HG02973 (cell line): ENCODE results near the gene TSKU.

Experiments
- ATAC-seq: cut with Tn5 transposase; IDR thresholded peaks from one replicate; pipeline ENCODE4 v1.9.1; 2021; ENCODE audit warnings: moderate library complexity; ENCODE audit not compliant: unreplicated experiment

Gene TSKU

DNA sequence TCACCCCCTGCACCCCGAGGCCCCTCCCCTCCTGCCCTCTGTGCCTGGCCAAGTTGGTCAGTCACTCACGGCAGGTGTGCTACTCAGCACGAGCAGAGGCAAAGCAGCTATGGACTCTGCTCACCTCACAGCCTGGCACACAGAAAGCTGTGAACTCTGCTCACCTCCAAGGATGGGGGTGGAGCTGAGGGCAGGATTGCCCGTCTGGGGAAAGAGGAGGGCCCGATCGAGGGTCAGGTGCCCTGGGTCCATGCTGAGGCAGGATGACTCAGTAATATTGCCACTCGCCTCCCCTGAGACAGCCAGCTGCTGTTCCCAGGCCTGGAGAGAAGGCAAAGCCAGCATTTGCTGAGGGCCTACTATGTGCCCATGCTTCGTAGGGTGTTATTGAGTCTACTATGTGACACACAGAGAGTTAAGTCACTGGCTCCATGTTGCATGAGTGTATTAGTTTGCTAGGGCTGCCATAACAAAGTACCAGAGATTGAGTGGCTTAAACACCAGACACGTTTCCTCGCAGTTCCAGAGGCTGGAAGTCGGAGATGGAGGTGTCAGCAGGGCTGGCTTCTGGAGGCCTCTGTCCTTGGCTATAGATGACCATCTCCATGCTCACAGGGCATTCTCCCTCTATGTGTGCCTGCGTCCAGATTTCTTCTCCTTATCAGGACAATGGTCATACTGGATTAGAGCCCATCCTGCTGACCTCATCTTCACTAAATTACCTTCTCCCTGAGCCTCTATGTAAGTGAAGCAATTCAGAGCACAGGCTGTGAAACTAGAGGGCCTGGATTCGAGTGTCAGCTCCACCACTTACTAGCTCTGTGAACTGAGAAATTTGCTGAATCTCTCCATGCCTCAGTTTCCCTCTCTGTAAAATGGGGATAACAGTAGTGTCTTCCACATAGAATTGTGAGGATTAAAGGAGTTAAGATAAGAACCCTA is 13.2 kb upstream of the TSKU start:
- no peak for ATAC-seq

- no peak for ATAC-seq
Measured at GRCh38 chr11:76770642-76771445, 12.3 kb upstream of the TSKU start.

DNA sequence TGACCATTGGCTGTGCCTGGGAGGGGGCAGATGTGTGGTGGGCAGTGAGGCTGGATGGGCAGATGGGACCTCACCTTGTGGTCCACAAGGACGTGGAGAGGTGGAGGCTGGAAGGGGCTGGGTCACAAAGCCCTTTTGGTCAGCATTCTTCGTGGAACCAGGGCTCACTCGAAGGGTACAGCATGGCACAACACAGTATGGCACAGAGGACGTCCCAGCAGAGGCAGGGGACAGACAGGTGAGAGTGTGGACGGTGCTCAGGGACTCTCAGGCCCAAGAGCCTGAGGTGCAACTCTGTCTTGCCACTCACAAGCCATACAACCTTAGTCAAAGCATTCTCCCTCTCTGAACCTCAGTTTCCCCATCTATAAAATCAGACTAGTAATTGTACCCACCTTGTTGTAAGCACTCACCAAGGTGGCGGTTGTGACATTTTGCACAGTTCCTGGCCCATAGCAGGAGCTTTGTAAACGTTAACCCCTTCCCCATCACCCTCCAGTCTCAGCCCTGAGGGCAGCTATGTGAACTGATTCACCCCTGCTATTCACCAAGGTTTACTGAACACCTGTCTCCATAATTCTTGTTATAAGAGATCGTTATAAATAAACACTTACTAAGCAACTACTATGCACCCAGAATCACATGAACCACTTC is 11.6 kb upstream of the TSKU start:
- no peak for ATAC-seq

- ATAC-seq: no peak
Measured at GRCh38 chr11:76772100-76772782, 10.9 kb upstream of the TSKU start.

GRCh38 chr11:76772783-76773106 is 10.4 kb upstream of the TSKU start:
- ATAC-seq: no peak

DNA sequence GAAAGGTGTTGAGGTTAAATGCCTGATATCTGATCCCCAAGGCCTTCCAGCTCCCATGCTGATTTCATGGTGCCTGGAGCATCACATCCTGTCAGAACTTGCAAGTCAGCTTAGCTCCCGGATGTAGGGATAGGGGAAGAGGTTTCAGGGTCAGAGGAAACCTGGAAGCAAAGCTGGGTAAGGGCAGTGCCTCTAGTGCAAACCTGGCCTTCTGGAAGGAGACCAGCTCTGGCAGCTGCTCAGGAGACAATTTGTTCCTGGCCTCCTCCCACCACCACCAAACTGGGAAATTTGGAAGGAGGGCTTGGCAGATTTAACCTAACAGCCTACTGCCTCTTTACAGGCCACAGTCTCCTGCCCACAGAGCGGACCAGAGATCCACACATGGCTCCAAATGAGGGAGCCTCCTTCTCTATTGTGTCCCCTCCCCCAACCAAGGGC is 9.2 kb upstream of the TSKU start:
- ATAC-seq: no peak

DNA sequence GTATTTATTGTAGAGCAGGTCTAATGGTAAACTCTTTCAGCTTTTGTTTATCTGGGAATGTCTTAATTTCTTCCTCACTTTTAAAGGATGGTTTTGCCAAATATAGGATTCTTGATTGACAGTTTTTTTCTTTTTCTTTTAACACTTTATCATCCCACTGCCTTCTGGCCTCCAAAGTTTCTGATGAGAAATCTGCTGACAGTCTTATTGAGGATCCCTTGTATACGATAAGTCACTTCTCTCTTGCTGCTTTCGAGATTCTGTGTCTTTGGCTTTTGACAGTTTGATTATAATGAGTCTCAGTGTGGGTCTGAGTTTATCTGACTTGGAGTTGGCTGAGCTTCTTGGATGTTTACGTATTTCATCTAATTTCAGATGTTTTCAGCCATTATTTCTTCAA is 6.7 kb upstream of the TSKU start:
- no peak for ATAC-seq

GRCh38 chr11:76777305-76777704 is 5.9 kb upstream of the TSKU start:
- ATAC-seq: no peak

DNA sequence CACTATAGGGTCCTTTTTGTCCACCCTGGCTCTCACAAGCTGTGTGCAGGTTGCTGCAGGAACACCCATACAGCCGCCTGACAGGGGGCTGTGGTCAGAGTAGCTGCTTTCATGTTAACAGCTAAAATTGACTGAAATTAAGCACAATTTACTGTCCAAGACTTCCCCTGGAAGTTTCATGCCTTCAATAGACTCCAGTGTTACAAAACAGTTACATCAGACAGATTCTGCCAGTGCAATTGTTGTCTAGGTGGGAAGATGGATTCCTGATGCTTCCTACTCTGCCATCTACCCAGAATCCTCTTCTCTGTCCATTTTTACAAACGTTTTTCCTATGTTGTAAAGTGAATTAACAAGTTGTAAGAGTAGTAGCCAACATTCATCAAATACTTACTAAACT is 5.3 kb upstream of the TSKU start:
- no peak for ATAC-seq

GRCh38 chr11:76778874-76779273 is 4.3 kb upstream of the TSKU start:
- ATAC-seq: no peak

DNA sequence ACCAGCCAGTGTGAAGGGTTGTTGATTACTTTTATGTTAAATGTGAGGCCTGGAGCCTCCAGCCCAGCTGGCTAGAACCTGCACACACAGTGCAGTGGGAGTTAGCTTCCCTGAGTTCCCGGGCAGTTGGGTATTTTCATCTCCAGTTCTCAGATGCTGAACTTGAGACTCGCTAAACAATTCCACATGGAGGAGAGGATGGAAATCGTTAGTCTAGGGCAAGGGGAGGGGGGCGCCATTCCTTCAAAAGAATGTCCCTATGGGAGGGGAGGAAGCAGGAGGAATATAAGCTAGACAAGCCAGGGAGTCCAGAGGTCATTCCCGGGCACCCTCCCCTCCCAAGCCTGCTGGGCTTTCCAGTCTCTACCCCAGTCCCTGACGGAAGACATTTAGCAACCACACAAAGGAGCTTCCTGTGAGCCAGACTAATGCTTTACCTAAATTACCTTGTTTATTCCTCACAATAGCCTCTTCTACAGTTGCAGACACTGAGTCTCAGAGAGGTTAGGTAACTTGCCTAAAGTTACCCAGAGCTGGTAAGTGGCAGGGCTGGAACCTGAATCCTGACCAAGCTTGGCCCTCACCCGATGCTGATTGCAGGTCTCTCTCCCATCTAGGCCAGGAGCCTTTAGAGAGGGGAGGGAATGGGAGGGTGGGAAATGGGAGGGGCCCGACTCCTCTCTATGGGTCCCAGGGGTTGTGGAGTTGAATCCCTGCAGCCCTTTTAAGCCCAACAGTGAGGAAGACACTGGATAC is 1.9 kb upstream of the TSKU start:
- ATAC-seq: no peak

DNA sequence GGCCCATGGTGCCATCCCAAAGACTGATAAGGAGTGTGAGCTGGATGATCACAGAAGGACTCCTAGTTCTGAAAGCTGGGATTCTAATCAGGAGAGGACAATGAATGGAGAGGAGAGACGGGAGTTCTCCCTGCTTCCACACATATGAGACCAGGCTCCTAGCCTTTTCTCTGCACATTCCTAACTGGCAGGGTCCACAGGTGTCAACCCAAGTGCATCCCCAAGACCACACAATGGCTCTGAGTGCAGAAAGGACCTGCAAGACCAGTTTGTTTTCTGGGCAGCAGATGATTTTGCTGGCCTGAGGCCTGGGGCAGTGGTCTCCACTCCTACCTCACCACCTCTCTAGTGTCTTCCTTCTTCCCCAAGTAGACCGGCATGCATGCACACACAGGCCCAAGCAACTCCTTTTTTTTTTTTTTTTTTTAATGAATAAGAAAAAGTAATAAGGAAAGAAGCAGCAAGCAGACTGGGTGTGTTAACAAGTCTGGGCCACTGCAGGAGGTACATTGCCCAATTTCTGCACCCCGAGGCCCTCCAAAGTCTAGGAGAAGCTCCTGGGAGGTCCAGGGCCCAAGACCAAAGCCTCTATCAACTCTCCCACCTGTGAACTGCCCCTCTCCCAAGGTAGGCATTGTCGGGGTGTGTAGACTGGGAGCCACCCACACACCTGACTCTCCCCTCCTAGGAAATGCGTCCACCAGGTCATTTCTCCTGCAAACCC is 1.2 kb upstream of the TSKU start:
- ATAC-seq: no peak

- no peak for ATAC-seq
Measured at GRCh38 chr11:76782531-76783293, 444 bp upstream of the TSKU start.

DNA sequence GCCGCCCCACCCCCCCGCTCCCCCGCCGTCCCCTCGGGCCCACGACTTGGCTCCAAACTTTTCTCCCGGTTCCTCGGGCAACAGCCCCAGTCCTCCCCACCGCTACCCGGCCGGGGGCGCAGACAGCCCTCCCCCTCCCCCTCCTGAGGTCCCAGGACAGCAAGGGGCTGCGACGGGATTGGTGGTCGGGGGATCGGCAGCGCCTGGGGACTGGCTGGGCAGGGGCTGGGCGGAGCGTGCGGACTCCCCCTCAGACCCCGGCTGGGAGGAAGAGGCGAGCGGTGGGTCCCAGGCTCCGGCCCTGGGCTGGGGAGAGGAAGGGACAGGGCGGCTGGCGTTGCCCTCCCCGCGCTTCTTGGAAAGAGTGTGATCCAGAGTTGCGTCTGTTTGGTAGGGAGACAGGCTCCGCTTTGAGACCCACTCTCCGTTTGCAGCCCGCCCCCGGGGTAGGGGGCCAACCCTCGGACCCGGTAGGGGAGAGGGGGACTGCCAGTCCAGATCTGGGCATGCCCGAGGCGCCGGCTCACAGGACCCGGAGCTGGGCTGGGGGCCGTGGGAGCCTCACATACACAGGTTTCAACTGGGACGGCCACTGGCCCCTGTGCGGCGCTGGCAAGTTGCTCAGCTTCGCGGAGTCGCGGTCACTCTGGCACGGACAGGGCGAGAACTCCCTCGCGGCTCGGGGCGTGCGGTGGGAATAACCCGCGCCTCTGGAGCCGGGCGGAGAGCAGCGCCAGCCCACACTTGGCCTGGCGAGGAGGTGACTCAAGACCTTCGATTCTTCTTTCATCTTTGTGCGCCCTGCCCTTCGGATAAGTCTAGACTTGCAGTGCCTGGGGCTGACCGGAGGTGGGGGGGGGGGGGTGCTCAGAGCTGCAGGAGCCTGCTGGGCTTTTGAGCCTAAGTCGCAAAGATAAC is 999 bp downstream of the TSKU start:
- no peak for ATAC-seq

DNA sequence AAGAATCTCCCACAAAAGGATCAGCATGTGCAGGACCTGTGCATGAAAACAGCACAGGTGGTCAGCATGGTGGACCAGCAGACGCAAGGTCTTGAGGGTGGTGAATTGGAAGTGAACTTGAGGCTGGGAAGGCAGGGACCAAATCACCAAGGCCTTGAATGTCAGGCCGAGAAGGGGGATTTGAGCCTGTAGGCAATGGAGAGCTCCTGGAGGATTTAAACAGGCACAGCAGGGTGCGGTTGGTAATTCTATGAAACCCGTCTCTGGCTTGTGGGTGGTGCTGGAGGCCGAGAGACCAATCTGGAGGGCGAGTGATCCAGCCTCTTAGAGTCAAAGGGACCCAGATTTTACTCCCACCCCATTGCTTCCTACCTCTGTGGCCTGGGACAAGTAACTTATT is 2.4 kb downstream of the TSKU start:
- no peak for ATAC-seq

GRCh38 chr11:76786016-76786415 is 2.9 kb downstream of the TSKU start:
- ATAC-seq: no peak

DNA sequence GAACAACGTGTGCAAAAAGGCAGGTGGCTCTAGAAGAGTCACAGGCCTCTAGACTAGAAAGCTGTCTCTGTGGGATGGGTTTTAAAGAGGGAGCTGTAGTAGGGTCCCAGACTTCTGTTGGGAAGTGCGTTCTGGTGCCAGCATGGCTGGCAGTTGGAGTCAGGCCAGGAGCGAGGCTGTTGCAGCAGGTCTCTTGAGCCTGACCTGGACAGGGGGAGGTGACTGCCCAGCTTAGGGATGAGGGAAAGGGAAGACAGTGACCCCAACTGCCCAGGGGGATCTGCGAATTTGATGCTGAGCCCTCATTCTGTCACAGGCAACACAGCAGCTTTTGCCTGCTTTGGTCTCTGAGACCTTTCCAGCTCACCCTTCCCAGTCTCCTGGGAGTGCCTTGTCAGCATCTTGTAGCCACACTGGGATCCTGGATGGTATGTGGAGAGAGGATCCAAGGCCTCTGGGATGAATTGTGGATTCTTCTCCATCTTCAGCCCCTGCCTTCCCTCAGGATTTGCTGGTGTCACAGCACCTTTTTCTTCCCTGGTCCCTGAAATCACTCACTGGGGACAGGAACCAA is 3.4 kb downstream of the TSKU start:
- ATAC-seq: no peak

DNA sequence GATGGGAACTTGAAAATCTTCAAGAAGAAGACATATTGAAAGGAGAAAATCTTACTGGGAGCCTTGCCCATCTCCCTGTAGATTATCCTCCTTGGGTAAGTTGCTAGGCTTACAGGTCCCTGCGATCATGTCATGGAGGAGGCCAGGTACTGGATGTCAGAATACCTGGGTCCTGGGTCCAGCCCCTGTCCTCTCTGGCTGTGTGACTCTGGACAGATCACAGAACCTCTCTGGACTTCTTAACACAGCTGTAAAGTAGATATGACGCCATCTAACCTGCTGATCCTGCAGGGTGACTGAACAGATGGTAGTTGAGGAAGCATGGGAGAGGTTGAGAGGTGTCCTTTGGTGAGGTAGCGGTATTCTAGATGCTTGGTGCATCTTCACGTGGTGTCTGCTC is 4.1 kb downstream of the TSKU start:
- ATAC-seq: no peak
